Nephron progenitor cell (in vitro differentiated cells): ENCODE results near the gene ARHGAP24.
"Not testable (repeated sequence)": the region's sequence is repeated elsewhere in the genome, so short reads cannot be mapped to it uniquely, and the experiment has no call there.

Source experiments
- DNase-seq: peaks from one replicate; pipeline ENCODE4 v3.0.0; 2021
- H3K27ac Mint-ChIP-seq: 2 replicates; pipeline ENCODE4 v1.8.0; 2021; ENCODE audit warnings: mild to moderate bottlenecking, moderate library complexity, mixed read lengths
- H3K27me3 Mint-ChIP-seq: 2 replicates; pipeline ENCODE4 v1.8.0; 2021; ENCODE audit warnings: mild to moderate bottlenecking, low read depth, mixed read lengths; ENCODE audit not compliant: poor library complexity
- H3K36me3 Mint-ChIP-seq: 2 replicates; pipeline ENCODE4 v1.8.0; 2021; ENCODE audit warnings: low read depth, mixed read lengths
- H3K4me1 Mint-ChIP-seq: 2 replicates; pipeline ENCODE4 v1.8.0; 2021; ENCODE audit warnings: mixed read lengths
- H3K4me3 Mint-ChIP-seq: 2 replicates; pipeline ENCODE4 v1.8.0; 2021; ENCODE audit warnings: mild to moderate bottlenecking, moderate library complexity, mixed read lengths
- H3K9me3 Mint-ChIP-seq: 2 replicates; pipeline ENCODE4 v1.8.0; 2021; ENCODE audit warnings: mild to moderate bottlenecking, moderate library complexity, mixed read lengths
- TF ChIP-seq, protein P1 (sequence below): fragments of 200-600 bp; sonication (generic); IDR thresholded peaks from 2 replicates; pipeline ENCODE4 v1.5.0; 2021; ENCODE audit warnings: antibody characterized with exemption

The ARHGAP24 gene

DNA sequence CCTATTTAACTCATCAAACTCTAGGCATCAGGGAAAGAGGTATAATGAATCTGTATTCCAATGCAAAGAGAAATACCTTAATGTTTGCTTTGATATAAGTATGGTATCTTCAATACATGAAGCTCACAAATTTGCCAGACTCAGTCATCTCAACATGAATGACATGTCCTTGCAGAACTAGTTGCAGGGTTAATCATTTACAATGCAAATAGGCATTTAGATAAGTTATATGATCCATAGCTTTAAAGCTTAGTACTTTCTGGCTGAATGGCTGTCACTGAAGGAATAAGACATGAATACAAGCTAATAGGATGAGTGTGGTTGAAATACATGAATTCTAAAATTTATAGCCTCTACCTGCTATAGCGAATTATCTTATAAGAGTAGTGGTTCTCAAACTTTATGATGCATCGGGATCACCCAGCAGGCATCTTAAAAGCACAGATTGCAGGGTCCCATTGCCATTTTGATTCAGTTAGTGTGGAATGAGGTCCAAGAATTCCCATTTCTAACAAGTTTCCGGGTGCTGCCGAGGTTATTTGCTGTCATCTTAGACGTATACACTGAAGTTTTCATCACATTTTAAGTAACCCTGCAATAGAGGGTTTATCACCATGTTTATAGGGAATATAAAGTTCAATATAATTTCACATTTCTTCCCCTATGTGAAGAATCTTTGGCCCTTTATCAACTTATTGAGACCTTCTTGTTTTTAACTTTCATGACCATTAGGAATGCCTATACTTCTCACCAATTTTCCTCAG is 439.2 kb downstream of the ARHGAP24 start:
- Mint-ChIP-seq H3K27ac (peak overlapping the region; percentile 41), H3K27me3 (no peaks in the 10 kb centered on the region), H3K9me3 (peaks cover 11% of the 10 kb centered on the region), H3K36me3 (peaks cover 26% of the 10 kb centered on the region), H3K4me1 (peaks cover 6% of the 10 kb centered on the region), H3K4me3 (no peak overlapping the region)
- TF ChIP-seq, protein P1, sequence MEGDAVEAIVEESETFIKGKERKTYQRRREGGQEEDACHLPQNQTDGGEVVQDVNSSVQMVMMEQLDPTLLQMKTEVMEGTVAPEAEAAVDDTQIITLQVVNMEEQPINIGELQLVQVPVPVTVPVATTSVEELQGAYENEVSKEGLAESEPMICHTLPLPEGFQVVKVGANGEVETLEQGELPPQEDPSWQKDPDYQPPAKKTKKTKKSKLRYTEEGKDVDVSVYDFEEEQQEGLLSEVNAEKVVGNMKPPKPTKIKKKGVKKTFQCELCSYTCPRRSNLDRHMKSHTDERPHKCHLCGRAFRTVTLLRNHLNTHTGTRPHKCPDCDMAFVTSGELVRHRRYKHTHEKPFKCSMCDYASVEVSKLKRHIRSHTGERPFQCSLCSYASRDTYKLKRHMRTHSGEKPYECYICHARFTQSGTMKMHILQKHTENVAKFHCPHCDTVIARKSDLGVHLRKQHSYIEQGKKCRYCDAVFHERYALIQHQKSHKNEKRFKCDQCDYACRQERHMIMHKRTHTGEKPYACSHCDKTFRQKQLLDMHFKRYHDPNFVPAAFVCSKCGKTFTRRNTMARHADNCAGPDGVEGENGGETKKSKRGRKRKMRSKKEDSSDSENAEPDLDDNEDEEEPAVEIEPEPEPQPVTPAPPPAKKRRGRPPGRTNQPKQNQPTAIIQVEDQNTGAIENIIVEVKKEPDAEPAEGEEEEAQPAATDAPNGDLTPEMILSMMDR = no peak
- no peak for DNase-seq

DNA sequence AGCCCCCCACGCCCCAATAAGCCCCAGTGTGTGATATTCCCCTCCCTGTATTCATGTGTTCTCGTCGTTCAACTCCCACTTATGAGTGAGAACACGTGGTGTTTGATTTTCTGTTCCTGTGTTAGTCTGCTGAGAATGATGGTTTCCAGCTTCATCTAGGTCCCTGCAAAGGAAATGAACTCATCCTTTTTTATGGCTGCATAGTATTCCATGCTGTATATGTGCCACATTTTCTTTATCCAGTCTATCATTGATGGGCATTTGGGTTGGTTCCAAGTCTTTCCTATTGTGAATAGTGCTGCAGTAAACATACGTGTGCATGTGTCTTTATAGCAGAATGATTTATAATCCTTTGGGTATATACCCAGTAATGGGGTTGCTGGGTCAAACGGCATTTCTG is 440.6 kb downstream of the ARHGAP24 start:
- not testable (repeated sequence) for H3K27me3 Mint-ChIP-seq

DNA sequence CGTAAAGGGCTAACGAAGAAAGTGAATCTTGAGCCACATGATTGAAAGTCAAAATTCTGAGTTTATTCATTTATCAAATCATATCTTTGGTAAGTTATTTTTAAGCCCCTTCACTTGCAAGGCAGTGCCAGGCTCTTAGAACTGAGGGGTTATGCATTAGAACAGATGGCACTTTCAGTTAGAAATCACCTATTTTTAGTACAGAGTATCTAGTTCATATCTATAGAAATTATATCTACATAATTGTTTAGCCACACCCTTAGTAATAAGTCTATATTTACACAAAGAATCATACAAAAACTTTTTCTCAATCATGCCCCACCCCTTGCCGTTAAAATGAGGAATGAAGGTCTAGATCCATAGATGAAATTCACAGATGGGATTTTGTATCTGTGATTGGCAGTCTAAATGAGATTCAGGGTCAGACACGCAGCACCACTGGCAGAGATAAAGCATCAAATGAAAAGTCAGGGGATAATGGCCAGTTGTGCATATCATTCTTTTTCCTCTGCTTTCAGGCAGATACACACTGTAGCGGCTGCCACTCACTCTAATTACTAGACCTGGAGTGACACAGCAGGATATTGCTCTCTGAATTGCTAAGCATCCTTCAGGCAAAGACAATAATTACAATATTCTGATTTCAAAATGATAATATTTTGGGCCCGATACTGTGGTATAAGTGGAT is 444.4 kb downstream of the ARHGAP24 start:
- Mint-ChIP-seq H3K4me3 (no peak overlapping the region), H3K27me3 (no peaks in the 10 kb centered on the region), H3K36me3 (peaks cover 71% of the 10 kb centered on the region), H3K9me3 (peaks cover 24% of the 10 kb centered on the region), H3K27ac (no peak overlapping the region), H3K4me1 (peaks cover 26% of the 10 kb centered on the region)
- TF ChIP-seq, protein P1 = no peak
- no peak for DNase-seq

More for the DNA sequence above, 440.6 kb downstream of the ARHGAP24 start:
- DNase-seq, H3K4me3 Mint-ChIP-seq, H3K4me1 Mint-ChIP-seq: not testable (repeated sequence)
- peaks cover 40% of the 10 kb centered on the region for H3K36me3 Mint-ChIP-seq
- peak overlapping the region; percentile 45 for H3K27ac Mint-ChIP-seq
- peaks cover 11% of the 10 kb centered on the region for H3K9me3 Mint-ChIP-seq

DNA sequence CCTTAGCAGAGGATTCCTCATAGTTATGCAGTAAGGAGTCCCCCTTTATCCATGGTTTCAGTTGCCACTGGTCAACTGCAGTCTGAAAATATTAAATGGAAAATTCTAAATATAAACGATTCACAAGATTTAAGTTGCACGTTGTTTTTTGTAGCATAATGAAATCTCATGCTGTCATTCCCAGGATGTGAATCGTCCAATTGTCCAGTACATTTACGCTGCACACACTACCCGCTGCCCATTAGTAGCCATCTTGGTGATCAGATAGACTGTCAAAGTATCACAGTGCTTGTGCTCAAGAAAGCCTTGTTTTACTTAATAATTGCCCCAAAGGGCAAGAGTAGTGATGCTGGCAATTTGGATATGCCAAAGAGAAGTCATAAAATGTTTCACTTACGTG is 450.1 kb downstream of the ARHGAP24 start:
- H3K4me3 Mint-ChIP-seq = no peak overlapping the region

DNA sequence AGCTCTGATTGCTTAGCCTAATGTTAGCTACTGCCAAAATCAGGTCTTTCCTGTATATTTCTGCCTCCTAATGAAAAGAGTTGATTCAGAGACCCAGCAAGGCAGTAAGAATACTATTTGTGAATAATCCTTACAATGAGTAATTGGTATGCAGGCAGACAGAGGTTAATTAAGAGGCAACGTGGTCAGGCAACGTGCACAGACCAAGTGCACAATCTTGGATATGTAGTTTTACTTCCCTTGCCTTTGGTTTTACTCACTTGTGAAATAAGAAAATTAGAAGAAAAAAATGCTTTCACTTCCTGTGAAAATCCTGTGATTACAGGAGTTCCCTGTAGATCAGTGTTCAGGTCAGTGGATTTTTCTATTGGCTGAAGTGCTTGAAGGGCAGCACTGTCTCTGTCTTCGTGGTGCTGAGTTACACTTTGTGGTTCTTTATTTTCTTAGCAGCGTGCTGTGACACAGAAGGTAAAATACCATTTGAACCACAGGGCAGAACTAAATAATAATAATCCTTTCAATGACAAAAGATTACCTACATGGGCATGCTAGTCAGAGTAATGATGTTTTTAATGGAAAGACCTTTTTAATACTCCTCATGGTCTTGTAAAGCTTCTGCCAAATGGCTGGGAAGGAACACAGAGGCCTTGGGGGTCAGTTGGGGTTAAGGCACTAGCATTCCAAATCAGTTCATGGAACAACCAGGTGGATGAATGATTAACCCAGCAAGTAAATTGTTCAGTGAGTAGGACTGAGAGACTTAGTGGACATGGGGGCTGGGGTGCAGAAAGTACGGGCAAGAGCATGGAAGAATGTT is 454.0 kb downstream of the ARHGAP24 start:
- peak overlapping the region; percentile 96 for H3K27ac Mint-ChIP-seq
- TF ChIP-seq, protein P1 = no peak
- peak overlapping the region; percentile 79 for H3K4me3 Mint-ChIP-seq
- peaks cover 73% of the 10 kb centered on the region for H3K4me1 Mint-ChIP-seq
- H3K9me3 Mint-ChIP-seq = peaks cover 4% of the 10 kb centered on the region
- H3K27me3 Mint-ChIP-seq = no peaks in the 10 kb centered on the region
- DNase-seq = no peak
- peaks cover 21% of the 10 kb centered on the region for H3K36me3 Mint-ChIP-seq

More for the DNA sequence above, 450.1 kb downstream of the ARHGAP24 start:
- Mint-ChIP-seq H3K27ac (no peak overlapping the region), H3K36me3 (peaks cover 54% of the 10 kb centered on the region), H3K9me3 (peaks cover 14% of the 10 kb centered on the region), H3K27me3 (no peaks in the 10 kb centered on the region), H3K4me1 (peaks cover 58% of the 10 kb centered on the region)
- DNase-seq = no peak
- TF ChIP-seq, protein P1 = no peak
